Upper lobe of left lung (tissue), 6 donors: ENCODE data around the gene ADAMTS14. TPM values are rescaled to one million over a fixed set of nuclear protein-coding genes. Genes with fewer than 3 reads are reported as not detected.
A peak's percentile ranks its signal among the peaks of the same experiment; 100 is the strongest.

Experiments used
- ATAC-seq, 2 donors: fragments of 200-7000 bp; cut with Tn5 transposase; one replicate each; pipeline ENCODE4 v1.9.1; 2022; ENCODE audit warnings: mild to moderate bottlenecking in 2 of 2, moderate library complexity in 2 of 2; ENCODE audit not compliant: low FRiP score in 2 of 2
- DNase-seq, 2 donors: peaks; one replicate each; pipeline ENCODE4 v3.0.0-alpha.2; 2019 to 2020
- H3K27ac ChIP-seq, 4 donors: fragments of 200-600 bp; sonication (generic); one replicate each; pipeline ENCODE4 v1.5.1; 2016 to 2019
- H3K27me3 ChIP-seq, 4 donors: fragments of 200-600 bp; sonication (generic); one replicate each; pipeline ENCODE4 v1.5.1; 2017 to 2019
- H3K36me3 ChIP-seq, 4 donors: fragments of 200-600 bp; sonication (generic); one replicate each; pipeline ENCODE4 v1.5.1; 2016 to 2019
- H3K4me1 ChIP-seq, 4 donors: fragments of 200-600 bp; sonication (generic); one replicate each; pipeline ENCODE4 v1.5.1; 2018 to 2019
- H3K4me3 ChIP-seq, 4 donors: fragments of 200-600 bp; sonication (generic); one replicate each; pipeline ENCODE4 v1.5.1; 2017 to 2019; ENCODE audit warnings: mild to moderate bottlenecking in 2 of 4, moderate library complexity in 1 of 4
- H3K9me3 ChIP-seq, 4 donors: fragments of 200-600 bp; sonication (generic); one replicate each; pipeline ENCODE4 v1.5.1; 2018 to 2019
- CTCF ChIP-seq, 6 experiments: fragments of 450-650 bp in 4 of 6; fragments of 200-600 bp in 2 of 6; sonication (generic) in 2 of 6; IDR thresholded peaks; one replicate each; pipeline ENCODE4 v1.5.1; 2016 to 2019; ENCODE audit warnings: antibody characterized with exemption in 6 of 6
- EP300 ChIP-seq, 4 donors: sonication (generic); formaldehyde crosslinking; IDR thresholded peaks; one replicate each; pipeline ENCODE4 v1.5.1; 2017; ENCODE audit warnings: antibody characterized with exemption in 4 of 4, control low read depth in 2 of 4
- POLR2A ChIP-seq, 4 donors: fragments of 450-650 bp; IDR thresholded peaks; one replicate each; pipeline ENCODE4 v1.5.1; 2016 to 2017; ENCODE audit warnings: antibody characterized with exemption in 4 of 4, mild to moderate bottlenecking in 2 of 4
- POLR2AphosphoS5 ChIP-seq, 2 donors: sonication (generic); formaldehyde crosslinking; IDR thresholded peaks; one replicate each; pipeline ENCODE4 v1.5.1; 2017; ENCODE audit warnings: antibody characterized with exemption in 2 of 2
- WGBS, 2 donors: methylation state at CpG; one replicate each; pipeline ENCODE4 v1.1.5; 2017 to 2018; 5-methylcytosine and 5-hydroxymethylcytosine counted together
- total RNA-seq, 6 donors: library from RNA; depleted of rRNA in 4 of 6; stranded (reverse); fragments of >200 nt in 4 of 6; gene quantifications; one replicate each; pipeline versions ENCODE4 v1.1.0 to v1.2.1, GENCODE V29; 2016 to 2021
- donor health status: DM: no; HTN: no; CAD: no; lungs with moderate emphysema.
- donor health status: DM: no; HTN: yes; CAD: no; lungs with severe emphysema.

The ADAMTS14 gene
- total RNA-seq, 6 donors from 2014 or later = 0.15 to 3.1 (median 0.45) TPM

GRCh38 chr10:70760271-70760787 lies 88.0 kb downstream of the ADAMTS14 start:
- no peaks in the 10 kb centered on the region for H3K27me3 ChIP-seq
- DNase-seq = peak in 1 of 2 donors; percentile 32

GRCh38 chr10:70761031-70761601 lies 88.8 kb downstream of the ADAMTS14 start:
- TF ChIP-seq POLR2A (IDR thresholded peaks at IDR 0.05) = no peak
- Histone ChIP-seq H3K4me1 (no peaks in the 10 kb centered on the region), H3K27ac (no peak overlapping the region), H3K36me3 (no peaks in the 10 kb centered on the region), H3K4me3 (no peak overlapping the region), H3K27me3 (no peaks in the 10 kb centered on the region), H3K9me3 (peaks cover 0 to 4% (median 0%) of the 10 kb centered on the region in 4 donors)
- 85 to 89% methylated on average over 5 to 6 of the region's 7 CpGs for WGBS, 2 donors
- ATAC-seq = no peak
- DNase-seq = peak in 1 of 2 donors; percentile 29

More at GRCh38 chr10:70760271-70760787, 88.0 kb downstream of the ADAMTS14 start:
- TF ChIP-seq EP300 (IDR thresholded peaks at IDR 0.05) = no peak
- no peak for TF ChIP-seq POLR2AphosphoS5 (IDR thresholded peaks at IDR 0.05)
- TF ChIP-seq CTCF (IDR thresholded peaks at IDR 0.05) = no peak
- TF ChIP-seq POLR2A (IDR thresholded peaks at IDR 0.05) = no peak
- no peak for ATAC-seq
- 75 to 82% methylated on average over 5 to 10 of the region's 12 CpGs for WGBS, 2 donors
- Histone ChIP-seq H3K36me3 (no peaks in the 10 kb centered on the region), H3K4me1 (no peaks in the 10 kb centered on the region), H3K4me3 (no peak overlapping the region), H3K9me3 (no peaks in the 10 kb centered on the region), H3K27ac (no peak overlapping the region)

- DNase-seq (peak in 1 of 2 donors; percentile 74), ATAC-seq (no peak)
- no peak overlapping the region for H3K4me3 ChIP-seq
- H3K4me1 ChIP-seq = no peaks in the 10 kb centered on the region
- WGBS, 2 donors = 74 to 81% methylated on average over 7 to 10 of the region's 10 CpGs
- H3K36me3 ChIP-seq = no peaks in the 10 kb centered on the region
- no peak for TF ChIP-seq CTCF (IDR thresholded peaks at IDR 0.05)
- TF ChIP-seq EP300 (IDR thresholded peaks at IDR 0.05) = no peak
- no peak for TF ChIP-seq POLR2AphosphoS5 (IDR thresholded peaks at IDR 0.05)
- TF ChIP-seq POLR2A (IDR thresholded peaks at IDR 0.05) = no peak
- H3K9me3 ChIP-seq = peaks cover 0 to 6% (median 0%) of the 10 kb centered on the region in 4 donors
- no peaks in the 10 kb centered on the region for H3K27me3 ChIP-seq
- no peak overlapping the region for H3K27ac ChIP-seq
These were observed 89.5 kb downstream of the ADAMTS14 start for GRCh38 chr10:70761727-70762350.

GRCh38 chr10:70762441-70763175 lies 90.3 kb downstream of the ADAMTS14 start:
- 63 to 85% methylated on average over 7 of the region's 7 CpGs for WGBS, 2 donors

More at GRCh38 chr10:70762441-70763175, 90.3 kb downstream of the ADAMTS14 start:
- DNase-seq (no peak), ATAC-seq (no peak)
- peaks cover 0 to 6% (median 0%) of the 10 kb centered on the region in 4 donors for H3K9me3 ChIP-seq
- TF ChIP-seq CTCF (IDR thresholded peaks at IDR 0.05) (no peak), EP300 (IDR thresholded peaks at IDR 0.05) (no peak), POLR2AphosphoS5 (IDR thresholded peaks at IDR 0.05) (no peak), POLR2A (IDR thresholded peaks at IDR 0.05) (no peak)
- no peak overlapping the region for H3K27ac ChIP-seq
- no peaks in the 10 kb centered on the region for H3K36me3 ChIP-seq
- no peaks in the 10 kb centered on the region for H3K4me1 ChIP-seq
- H3K4me3 ChIP-seq = no peak overlapping the region
- H3K27me3 ChIP-seq = no peaks in the 10 kb centered on the region
